DLD1 (cell line): ENCODE data around the gene ERCC5.

ENCODE experiments used
- in situ Hi-C: cut with HindIII; loops from 2 replicates; pipeline ENCODE4 v1.10.0; 2017; ENCODE audit warnings: low sequenced_read_pairs

The ERCC5 gene

GRCh38 chr13:102915393-102915930 is 69.6 kb downstream of the ERCC5 start:
- in situ Hi-C loops = no loop called here

DNA sequence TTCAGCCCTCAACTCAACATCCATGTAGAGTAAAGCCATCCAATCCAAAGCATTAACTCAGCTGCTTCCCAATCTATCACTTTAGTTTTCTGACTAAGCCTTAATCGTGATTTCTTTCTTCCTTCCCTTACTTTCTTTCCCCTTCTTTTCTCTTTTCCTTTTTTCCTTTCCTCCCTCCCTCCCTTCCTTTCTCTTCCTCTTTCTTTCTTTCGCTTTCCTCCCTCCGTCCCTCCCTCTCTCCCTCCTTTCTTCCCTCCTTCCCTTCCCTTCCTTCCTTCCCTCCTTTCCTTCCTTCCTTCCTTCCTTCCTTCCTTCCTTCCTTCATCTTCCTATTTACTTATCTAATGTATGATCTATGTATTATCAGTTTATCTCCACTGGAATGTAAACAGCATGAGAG is 71.2 kb downstream of the ERCC5 start:
- in situ Hi-C loops = no loop called here

- in situ Hi-C loops = no loop called here
Observed at GRCh38 chr13:102922184-102922583, 76.4 kb downstream of the ERCC5 start.
